VCaP (cell line): Measurements from ENCODE around the gene NDUFV1.

Experiments
- H3K27ac ChIP-seq: fragments of 450-650 bp; 2 replicates; pipeline ENCODE4 v1.5.1; 2017
- TF ChIP-seq, protein P1 (sequence below): fragments of 450-650 bp; conservative IDR thresholded peaks from 2 replicates; pipeline ENCODE4 v1.5.1; 2017; ENCODE audit warnings: mild to moderate bottlenecking, moderate library complexity

NDUFV1 gene

GRCh38 chr11:67646535-67647336 lies 40.0 kb downstream of the NDUFV1 start:
- H3K27ac ChIP-seq: no peak overlapping the region
- TF ChIP-seq, protein P1, sequence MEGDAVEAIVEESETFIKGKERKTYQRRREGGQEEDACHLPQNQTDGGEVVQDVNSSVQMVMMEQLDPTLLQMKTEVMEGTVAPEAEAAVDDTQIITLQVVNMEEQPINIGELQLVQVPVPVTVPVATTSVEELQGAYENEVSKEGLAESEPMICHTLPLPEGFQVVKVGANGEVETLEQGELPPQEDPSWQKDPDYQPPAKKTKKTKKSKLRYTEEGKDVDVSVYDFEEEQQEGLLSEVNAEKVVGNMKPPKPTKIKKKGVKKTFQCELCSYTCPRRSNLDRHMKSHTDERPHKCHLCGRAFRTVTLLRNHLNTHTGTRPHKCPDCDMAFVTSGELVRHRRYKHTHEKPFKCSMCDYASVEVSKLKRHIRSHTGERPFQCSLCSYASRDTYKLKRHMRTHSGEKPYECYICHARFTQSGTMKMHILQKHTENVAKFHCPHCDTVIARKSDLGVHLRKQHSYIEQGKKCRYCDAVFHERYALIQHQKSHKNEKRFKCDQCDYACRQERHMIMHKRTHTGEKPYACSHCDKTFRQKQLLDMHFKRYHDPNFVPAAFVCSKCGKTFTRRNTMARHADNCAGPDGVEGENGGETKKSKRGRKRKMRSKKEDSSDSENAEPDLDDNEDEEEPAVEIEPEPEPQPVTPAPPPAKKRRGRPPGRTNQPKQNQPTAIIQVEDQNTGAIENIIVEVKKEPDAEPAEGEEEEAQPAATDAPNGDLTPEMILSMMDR: no peak

DNA sequence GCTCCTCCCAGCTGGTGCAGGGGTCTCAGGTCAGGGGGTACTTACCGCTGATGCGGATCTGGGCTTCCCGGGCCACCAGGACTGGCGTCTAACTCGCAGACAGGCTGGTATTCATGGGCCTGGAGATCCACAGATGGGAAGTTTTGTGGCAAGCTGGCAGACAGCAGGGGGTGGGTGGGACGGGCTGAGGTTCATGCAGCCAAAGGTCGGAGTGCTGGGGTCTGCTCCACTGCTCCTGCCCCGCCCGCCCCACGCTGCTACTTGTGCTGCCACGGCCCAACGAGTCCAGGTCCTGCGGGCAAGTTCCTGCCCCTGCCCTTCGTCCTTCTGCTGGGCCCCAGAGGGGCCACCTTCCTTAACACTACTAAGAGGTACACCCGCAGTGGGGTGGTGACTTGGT lies 40.7 kb downstream of the NDUFV1 start:
- TF ChIP-seq, protein P1: no peak
- no peak overlapping the region for H3K27ac ChIP-seq

DNA sequence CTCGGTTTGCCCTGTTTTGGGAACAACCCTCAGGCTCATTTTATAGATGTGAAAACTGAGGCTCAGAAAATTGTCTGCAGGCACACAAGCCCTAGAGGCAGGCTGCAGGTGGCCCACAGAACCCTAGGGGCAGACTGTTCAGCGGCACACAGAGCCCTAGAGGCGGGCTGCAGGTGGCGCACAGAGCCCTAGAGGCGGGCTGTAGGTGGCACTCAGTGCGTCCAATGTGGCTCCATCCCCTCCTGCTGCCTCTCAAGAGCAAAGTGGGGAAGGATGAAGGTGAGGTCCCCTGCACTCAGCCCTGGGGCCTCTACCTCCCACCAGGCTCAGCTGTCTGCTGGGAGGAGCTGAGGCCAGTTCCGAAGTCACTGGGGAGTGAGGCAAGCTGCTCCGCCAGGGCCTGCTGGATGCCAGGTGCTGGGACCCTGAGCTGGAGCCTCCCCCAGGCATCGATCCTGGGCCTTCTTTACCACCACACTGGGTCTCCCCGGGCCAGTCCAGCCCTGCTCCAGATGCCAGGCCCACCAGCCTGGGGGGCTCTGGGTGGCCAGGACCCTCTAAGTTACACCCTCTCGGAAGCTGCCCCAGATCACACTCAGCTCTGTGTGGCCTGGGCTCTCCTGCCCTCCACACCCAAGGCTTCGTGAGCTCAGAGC lies 41.5 kb downstream of the NDUFV1 start:
- TF ChIP-seq, protein P1: peak; percentile 63
- no peak overlapping the region; the same call in 1 of the 2 replicates for H3K27ac ChIP-seq

- H3K27ac ChIP-seq: no peak overlapping the region; the same call in 1 of the 2 replicates
Measured at GRCh38 chr11:67648796-67649613, 42.3 kb downstream of the NDUFV1 start.

GRCh38 chr11:67649634-67650510 lies 43.1 kb downstream of the NDUFV1 start:
- TF ChIP-seq, protein P1: no peak
- peak overlapping the region; percentile 18; the same call in 1 of the 2 replicates for H3K27ac ChIP-seq

More at GRCh38 chr11:67648796-67649613, 42.3 kb downstream of the NDUFV1 start:
- TF ChIP-seq, protein P1: no peak

- TF ChIP-seq, protein P1: no peak
- no peak overlapping the region for H3K27ac ChIP-seq
Measured at GRCh38 chr11:67651976-67652781, 45.4 kb downstream of the NDUFV1 start.
